ENCODE measurements around the gene ZNF143.
"Not testable (repeated sequence)": the region's sequence is repeated elsewhere in the genome, so short reads cannot be mapped to it uniquely, and the experiment has no call there.

Gene ZNF143

GRCh38 chr11:9460322-9461062 lies at the start of gene ZNF143:
ZNF143 (plus strand) TSS chr11:9461012; CDS start chr11:9471309, 10,297 bp downstream.
- TF ChIP-seq CTCF (IDR thresholded peaks at IDR 0.05; ENCODE audit: low read depth, low read length, missing control alignments) = no peak

GRCh38 chr11:9428706-9429105 lies 32.1 kb upstream of the ZNF143 start:
- H3K4me3 ChIP-seq (ENCODE audit: low read depth, low read length) = no peak overlapping the region
- no peak for DNase-seq (ENCODE audit: low read depth)
- TF ChIP-seq CTCF (IDR thresholded peaks at IDR 0.05; ENCODE audit: low read depth, low read length, missing control alignments) = no peak

More at GRCh38 chr11:9460322-9461062, at the start of gene ZNF143:
- peak within 1 kb of the TSS; percentile 92 for H3K4me3 ChIP-seq (ENCODE audit: low read depth, low read length)
- peak; percentile 99 for DNase-seq (ENCODE audit: low read depth)

- no peak overlapping the region for H3K4me3 ChIP-seq (ENCODE audit: low read depth, low read length)
Observed at GRCh38 chr11:9438611-9439010, 22.2 kb upstream of the ZNF143 start.

GRCh38 chr11:9446230-9446629 lies 14.6 kb upstream of the ZNF143 start:
- no peak overlapping the region for H3K4me3 ChIP-seq (ENCODE audit: low read depth, low read length)
- TF ChIP-seq CTCF (IDR thresholded peaks at IDR 0.05; ENCODE audit: low read depth, low read length, missing control alignments) = no peak
- DNase-seq (ENCODE audit: low read depth) = no peak

More at GRCh38 chr11:9438611-9439010, 22.2 kb upstream of the ZNF143 start:
- DNase-seq (ENCODE audit: low read depth) = no peak
- no peak for TF ChIP-seq CTCF (IDR thresholded peaks at IDR 0.05; ENCODE audit: low read depth, low read length, missing control alignments)

- no peak for DNase-seq (ENCODE audit: low read depth)
- no peak for TF ChIP-seq CTCF (IDR thresholded peaks at IDR 0.05; ENCODE audit: low read depth, low read length, missing control alignments)
- H3K4me3 ChIP-seq (ENCODE audit: low read depth, low read length) = no peak overlapping the region
Observed at GRCh38 chr11:9448576-9449352, 12.0 kb upstream of the ZNF143 start.

GRCh38 chr11:9452023-9452422 lies 8.8 kb upstream of the ZNF143 start:
- DNase-seq (ENCODE audit: low read depth); H3K4me3 ChIP-seq (ENCODE audit: low read depth, low read length): not testable (repeated sequence)

- no peak overlapping the region for H3K4me3 ChIP-seq (ENCODE audit: low read depth, low read length)
- no peak for DNase-seq (ENCODE audit: low read depth)
- TF ChIP-seq CTCF (IDR thresholded peaks at IDR 0.05; ENCODE audit: low read depth, low read length, missing control alignments) = no peak
Observed at GRCh38 chr11:9455722-9456121, 5.1 kb upstream of the ZNF143 start.
